HepG2 (cell line): Measurements from ENCODE around the gene GAR1. TPM values are rescaled to one million over a fixed set of nuclear protein-coding genes. Genes with fewer than 3 reads are reported as not detected.

Experiments used
- ATAC-seq: fragments of 200-7000 bp; cut with Tn5 transposase; 3 replicates; pipeline ENCODE4 v1.9.1; 2020; ENCODE audit warnings: mild to moderate bottlenecking, moderate library complexity
- BruUV-seq: library from RNA; stranded (reverse); fragments of 400-500 nt; replicated peaks from 2 replicates; lab custom pipeline; 2021; lab: Mats Ljungman, UMichigan
- CTCF ChIA-PET: fragments of 300-600 bp; formaldehyde crosslinking; extraction: SDS; loops from one replicate; lab custom pipeline; 2021; ENCODE audit warnings: low total read pairs, inconsistent platforms, low intra/inter-chr PET ratio; lab: Yijun Ruan, JAX
- POLR2A ChIA-PET: fragments of 350-600 bp; sonication (Branson Sonifier 250); formaldehyde crosslinking; loops from one replicate; lab custom pipeline; 2020; ENCODE audit warnings: antibody characterized with exemption, inconsistent platforms; lab: Yijun Ruan, JAX
- DNase-seq: peaks from one replicate; pipeline ENCODE4 v3.0.0-alpha.2; 2015; ENCODE audit warnings: low spot score
- FAIRE-seq: peaks from 3 replicates; lab custom pipeline; 2011; peaks lifted over from hg19 to GRCh38; lab: Jason Lieb, UNC
- H2AFZ ChIP-seq: one replicate; pipeline ENCODE4 v1.6.1; 2011; ENCODE audit warnings: low read length, inconsistent platforms
- H3K27ac ChIP-seq: fragments of 300-600 bp; 3 replicates; pipeline ENCODE4 v1.8.0; 2011; ENCODE audit warnings: mixed run types, mild to moderate bottlenecking, mixed read lengths, low read length, inconsistent platforms; ENCODE audit not compliant: insufficient read depth; ENCODE audit errors: extremely low read length
- H3K27me3 ChIP-seq, 2 experiments: fragments of 200-600 bp in 1 of 2; 2 replicates in 1 of 2; 3 replicates in 1 of 2; pipeline versions ENCODE4 v1.6.0 to v1.8.0; 2011; ENCODE audit warnings: low read length in 2 of 2, mild to moderate bottlenecking in 2 of 2, moderate library complexity in 2 of 2, inconsistent platforms in 1 of 2; ENCODE audit not compliant: insufficient read depth in 2 of 2, control insufficient read depth in 1 of 2
- H3K36me3 ChIP-seq, 2 experiments: fragments of 200-600 bp in 1 of 2; replicated peaks in 1 of 2; 2 replicates in 1 of 2; 3 replicates in 1 of 2; pipeline versions ENCODE4 v1.5.1 to v1.8.0; 2011; ENCODE audit warnings: low read length in 2 of 2, inconsistent platforms in 1 of 2; ENCODE audit not compliant: insufficient read depth in 2 of 2, control insufficient read depth in 1 of 2
- H3K4me1 ChIP-seq: 2 replicates; pipeline ENCODE4 v1.5.1; 2012; ENCODE audit warnings: low read length, inconsistent platforms; ENCODE audit not compliant: insufficient read depth
- H3K4me2 ChIP-seq: 2 replicates; pipeline ENCODE4 v1.6.0; 2011; ENCODE audit warnings: low read depth, low read length, inconsistent platforms
- H3K4me3 ChIP-seq, 3 experiments: fragments of 200-600 bp in 1 of 3; sonication (generic), shearing (Covaris generic) in 1 of 3; replicated peaks in 1 of 3; 2 replicates each; pipeline ENCODE4 v1.5.1; 2011 to 2016; ENCODE audit warnings: low read length in 3 of 3, inconsistent platforms in 2 of 3, low read depth in 2 of 3, mild to moderate bottlenecking in 2 of 3, control low read depth in 1 of 3, mixed read lengths in 1 of 3; ENCODE audit not compliant: insufficient read depth in 1 of 3
- H3K79me2 ChIP-seq: one replicate; pipeline ENCODE4 v1.6.1; 2011; ENCODE audit warnings: low read length, inconsistent platforms; ENCODE audit not compliant: insufficient read depth
- H3K9ac ChIP-seq: 2 replicates; pipeline ENCODE4 v1.6.0; 2011; ENCODE audit warnings: mild to moderate bottlenecking, low read depth, low read length, inconsistent platforms; ENCODE audit not compliant: insufficient read depth
- H3K9me3 ChIP-seq: 2 replicates; pipeline ENCODE4 v1.5.1; 2012; ENCODE audit warnings: mild to moderate bottlenecking, low read length
- H4K20me1 ChIP-seq: 2 replicates; pipeline ENCODE4 v1.6.0; 2011; ENCODE audit warnings: inconsistent platforms, mild to moderate bottlenecking, low read length, moderate library complexity; ENCODE audit not compliant: insufficient read depth
- ATF6 ChIP-seq: sonication (generic); formaldehyde crosslinking; conservative IDR thresholded peaks from 2 replicates; pipeline ENCODE4 v1.4.0; 2020; ENCODE audit warnings: missing genetic modification reagents
- DMAP1 ChIP-seq: IDR thresholded peaks from 2 replicates; pipeline ENCODE4 v1.6.1; 2016
- FOXM1 ChIP-seq: sonication (generic); formaldehyde crosslinking; IDR thresholded peaks from 2 replicates; pipeline ENCODE4 v1.5.0; 2020; ENCODE audit warnings: missing genetic modification reagents
- MTF1 ChIP-seq: sonication (generic); formaldehyde crosslinking; IDR thresholded peaks from 2 replicates; pipeline ENCODE4 v1.5.0; 2020; ENCODE audit warnings: missing genetic modification reagents
- NCOA1 ChIP-seq: sonication (generic); formaldehyde crosslinking; IDR thresholded peaks from 2 replicates; pipeline ENCODE4 v1.9.0; 2021; ENCODE audit warnings: missing genetic modification reagents
- PLSCR1 ChIP-seq: sonication (generic); formaldehyde crosslinking; IDR thresholded peaks from 2 replicates; pipeline ENCODE4 v1.5.0; 2020; ENCODE audit warnings: missing genetic modification reagents, mild to moderate bottlenecking, borderline replicate concordance
- POLR2A ChIP-seq, 2 experiments: IDR thresholded peaks; 2 replicates each; pipeline ENCODE4 v1.6.1; 2011; ENCODE audit warnings: low read depth in 2 of 2, low read length in 2 of 2, mild to moderate bottlenecking in 1 of 2, moderate library complexity in 1 of 2; ENCODE audit not compliant: insufficient read depth in 1 of 2
- RNF219 ChIP-seq: sonication (generic); formaldehyde crosslinking; IDR thresholded peaks from 2 replicates; pipeline ENCODE4 v1.5.0; 2020; ENCODE audit warnings: mild to moderate bottlenecking, missing genetic modification reagents
- TOE1 ChIP-seq: sonication (generic); formaldehyde crosslinking; IDR thresholded peaks from 2 replicates; pipeline ENCODE4 v1.4.0; 2020; ENCODE audit warnings: mild to moderate bottlenecking, missing genetic modification reagents
- TRAFD1 ChIP-seq: sonication (generic); formaldehyde crosslinking; IDR thresholded peaks from 2 replicates; pipeline ENCODE4 v1.5.1; 2020; ENCODE audit warnings: missing genetic modification reagents, mild to moderate bottlenecking, borderline replicate concordance
- ZNF670 ChIP-seq: sonication (generic); formaldehyde crosslinking; IDR thresholded peaks from 2 replicates; pipeline ENCODE4 v1.8.0; 2022; ENCODE audit warnings: mild to moderate bottlenecking, missing genetic modification reagents, borderline replicate concordance
- WGBS: methylation state at CpG from one replicate; pipeline ENCODE4 v1.1.6; 2017; ENCODE audit warnings: low lambda C conversion rate; 5-methylcytosine and 5-hydroxymethylcytosine counted together
- in situ Hi-C: cut with HindIII; loops from 2 replicates; pipeline ENCODE4 v1.10.0; 2017; ENCODE audit warnings: low pct_unique_long_range_greater_than_20kb; ENCODE audit not compliant: extremely low pct_ligation_motif_present
- intact Hi-C: fragments of 100-400 bp; cut with micrococcal nuclease; formaldehyde crosslinking; loops from one replicate; pipeline ENCODE4 v1.10.0; 2022; ENCODE audit not compliant: unreplicated experiment
- polyA plus RNA-seq, 8 experiments: library from polyadenylated mRNA; depleted of rRNA in 3 of 8; stranded (reverse) in 7 of 8; unstranded in 1 of 8; fragments of >200 nt; fragmentation: Illumina TruSeq in 4 of 8; extraction: Trizol in 4 of 8; gene quantifications; 2 replicates each; pipeline versions ENCODE4 v1.2.1 to v1.2.3, GENCODE V29; 2011 to 2016; ENCODE audit warnings: low read depth in 4 of 8, missing spikeins in 1 of 8, mixed read lengths in 1 of 8; ENCODE audit not compliant: insufficient read depth in 1 of 8
- total RNA-seq, 5 experiments: library from RNA; depleted of rRNA; stranded (reverse); fragments of >200 nt; fragmentation: Illumina TruSeq; extraction: Trizol; gene quantifications; 2 replicates each; pipeline ENCODE4 v1.2.3, GENCODE V29; 2016; ENCODE audit warnings: low read depth in 1 of 5

GAR1 gene
- total and polyA plus RNA-seq, 2 of the 13 experiments (the other 11 are each of a cell fraction or from before 2014, with no cell fraction given): 11.3 to 11.4 TPM

GRCh38 chr4:109810552-109811387 lies 4.8 kb upstream of the GAR1 start:
- Histone ChIP-seq H4K20me1 (no peaks in the 10 kb centered on the region), H3K79me2 (peaks cover 2% of the 10 kb centered on the region), H3K36me3 (no peaks in the 10 kb centered on the region), H3K4me2 (no peak overlapping the region), H3K9ac (no peak overlapping the region), H2AFZ (no peak overlapping the region), H3K27ac (no peak overlapping the region), H3K4me3 (no peak overlapping the region), H3K4me1 (peaks cover 10% of the 10 kb centered on the region), H3K9me3 (no peaks in the 10 kb centered on the region), H3K27me3 (no peaks in the 10 kb centered on the region; a peak in 1 of 5 replicates)
- intact Hi-C loops (no loop called here), in situ Hi-C loops (loop anchor here (25.0 kb wide), 1 partner anchor 248 kb away; the partner anchor contains the start of gene MCUB)
- FAIRE-seq: no peak
- no peak for ATAC-seq
- CTCF ChIA-PET: no interaction called here
- no peak for DNase-seq
- no TSS peak for BruUV-seq
- WGBS: 66% methylated on average over 11 of the region's 11 CpGs
- POLR2A ChIA-PET: no interaction called here
- TF ChIP-seq ATF6 (CRISPR knock-in tag): no peak
- no peak for TF ChIP-seq RNF219 (CRISPR knock-in tag)
- no peak for TF ChIP-seq TRAFD1 (CRISPR knock-in tag)
- TF ChIP-seq PLSCR1 (CRISPR knock-in tag): no peak
- no peak for TF ChIP-seq TOE1 (CRISPR knock-in tag)
- TF ChIP-seq ZNF670 (CRISPR knock-in tag): no peak
- TF ChIP-seq MTF1: no peak
- TF ChIP-seq NCOA1: no peak
- no peak for TF ChIP-seq FOXM1 (CRISPR knock-in tag)
- no peak for TF ChIP-seq DMAP1 (CRISPR knock-in tag)
- TF ChIP-seq POLR2A (IDR thresholded peaks at IDR 0.05; ENCODE audit: insufficient read depth in 1 of 2, low read depth in 2 of 2, low read length in 2 of 2): no peak
